ENCODE data around the gene PLB1.
"Not testable (repeated sequence)": the region's sequence is repeated elsewhere in the genome, so short reads cannot be mapped to it uniquely, and the experiment has no call there.

The PLB1 gene

DNA sequence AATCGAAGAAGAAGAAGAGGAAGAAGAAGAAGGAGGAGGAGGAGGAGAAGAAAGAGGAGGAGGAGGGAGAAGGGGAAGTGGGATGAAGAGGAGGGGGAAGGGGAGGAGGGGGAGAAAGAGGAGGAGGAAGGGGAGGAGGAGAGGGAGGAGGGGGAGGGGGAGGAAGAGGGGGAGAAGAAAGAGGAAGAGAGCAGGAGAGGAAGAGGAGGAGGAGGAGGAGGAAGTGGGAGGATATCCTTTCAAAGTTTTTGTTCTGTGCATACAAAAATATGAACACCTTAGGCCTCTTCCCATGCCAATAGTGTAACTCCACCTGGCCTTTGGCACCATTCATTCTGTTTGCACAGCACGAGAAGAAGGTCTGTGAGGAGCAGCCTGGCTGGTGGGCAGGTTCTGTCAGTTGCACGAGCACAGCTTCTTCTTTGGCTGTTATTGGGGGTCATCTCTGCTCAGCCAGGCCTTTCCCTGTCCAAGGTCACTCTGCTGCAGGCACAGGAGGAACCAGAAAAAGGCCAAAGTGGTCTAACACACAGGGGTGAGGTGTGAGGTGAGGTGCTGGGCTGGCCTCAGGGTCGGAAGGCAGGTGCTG is 25.8 kb upstream of the PLB1 start:
- DNase-seq = no peak

DNA sequence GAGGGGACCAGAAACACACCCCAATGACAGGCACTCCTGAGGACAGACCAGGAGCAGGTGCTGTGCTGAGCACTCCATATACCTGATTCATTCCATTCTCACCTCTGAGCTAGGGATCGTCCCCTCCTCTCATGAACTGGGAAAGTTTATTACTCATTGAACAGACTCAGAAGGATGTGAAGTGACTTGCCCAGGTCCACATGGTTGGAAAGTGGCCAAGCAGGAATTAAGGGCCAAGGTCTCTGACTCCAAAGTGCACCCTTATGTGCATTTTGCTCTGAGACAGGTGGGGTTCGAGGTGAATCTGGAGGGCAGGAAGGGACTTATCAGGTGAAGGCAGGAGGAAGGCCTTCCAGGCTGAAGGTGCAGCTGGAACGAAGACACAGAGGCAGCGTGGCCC is 25.1 kb upstream of the PLB1 start:
- DNase-seq = no peak

DNA sequence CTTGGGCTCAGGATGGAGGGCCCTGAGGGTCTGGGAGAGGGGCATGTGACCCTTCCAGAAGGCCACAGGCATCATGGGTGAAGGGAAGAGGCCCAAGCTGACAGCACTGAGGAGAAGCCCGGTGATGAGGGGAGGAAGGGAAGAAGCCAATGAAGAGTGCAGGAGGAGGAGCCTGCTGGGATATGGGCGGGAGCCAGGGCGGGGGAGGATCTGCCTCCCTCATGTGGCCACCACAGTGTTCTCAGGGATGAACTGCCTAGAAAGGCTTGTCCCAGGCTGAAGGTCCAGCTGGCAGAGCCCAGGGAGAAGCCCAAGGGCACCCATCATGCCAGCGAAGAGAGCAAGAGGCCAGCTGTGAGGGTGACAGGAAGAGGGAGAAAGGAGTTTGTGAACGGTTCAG is 24.6 kb upstream of the PLB1 start:
- no peak for DNase-seq

DNA sequence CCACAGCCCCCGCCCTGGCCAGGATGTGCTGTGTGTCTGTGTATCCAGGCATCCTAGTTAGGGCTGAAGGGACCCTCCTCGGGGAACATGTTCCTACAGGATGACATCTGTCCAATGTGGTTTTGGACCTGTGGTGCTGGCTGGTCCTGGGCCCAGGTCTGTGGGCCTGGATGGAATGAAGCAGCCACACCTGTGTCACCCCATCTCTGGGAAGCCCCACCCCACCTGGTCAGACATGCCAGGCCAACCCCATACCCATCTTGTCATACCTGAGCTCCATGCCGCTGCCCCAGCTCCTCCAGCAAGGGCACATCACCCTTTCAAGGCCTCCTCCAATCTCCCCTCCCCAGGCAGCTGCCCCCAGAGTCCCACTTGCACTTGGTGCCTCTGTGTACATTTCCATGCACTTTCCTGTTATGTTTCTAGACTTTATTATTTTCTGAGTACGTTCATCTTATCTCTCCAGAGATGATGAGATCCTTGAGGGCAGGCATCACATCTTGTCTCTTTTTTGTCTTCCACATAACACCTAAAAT is 24.1 kb upstream of the PLB1 start:
- no peak for DNase-seq

DNA sequence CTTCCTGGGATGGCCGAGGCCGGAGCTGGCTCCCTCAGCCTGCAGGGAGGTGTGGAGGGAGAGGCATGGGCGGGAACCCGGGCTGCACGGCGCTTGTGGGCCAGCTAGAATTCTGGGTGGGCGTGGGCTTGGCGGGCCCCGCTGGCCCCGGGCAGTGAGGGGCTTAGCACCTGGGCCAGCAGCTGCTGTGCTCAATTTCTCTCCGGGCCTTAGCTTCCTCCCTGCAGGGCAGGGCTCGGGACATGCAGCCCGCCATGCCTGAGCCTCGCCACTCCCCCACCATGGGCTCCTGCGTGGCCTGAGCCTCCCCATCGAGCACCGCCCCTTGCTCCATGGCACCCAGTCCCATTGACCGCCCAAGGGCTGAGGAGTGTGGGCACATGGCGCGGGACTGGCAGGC is 23.2 kb upstream of the PLB1 start:
- not testable (repeated sequence) for DNase-seq

DNA sequence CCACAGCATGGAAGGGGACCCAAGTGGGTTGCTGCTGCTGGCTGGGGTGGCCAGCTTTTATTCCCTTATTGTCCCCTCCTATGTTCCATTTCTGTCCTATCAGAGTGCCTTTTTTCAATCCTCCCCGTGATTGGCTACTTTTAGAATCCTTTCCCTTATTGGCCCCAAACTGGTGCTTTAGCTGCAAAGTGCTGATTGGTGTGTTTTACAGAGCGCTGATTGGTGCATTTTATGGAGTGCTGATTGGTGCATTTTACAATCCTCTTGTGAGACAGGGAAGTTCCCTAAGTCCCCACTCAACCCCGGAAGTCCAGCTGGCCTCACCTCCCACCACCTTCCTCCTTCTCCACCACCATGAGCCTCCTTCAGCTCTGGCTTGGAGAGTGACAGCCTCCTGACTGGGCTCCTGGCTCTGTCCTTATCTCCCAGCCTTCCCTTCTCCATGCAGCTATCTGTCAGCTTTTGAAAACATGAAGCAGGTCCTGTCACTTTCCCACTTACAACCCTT is 20.7 kb upstream of the PLB1 start:
- no peak for DNase-seq

DNA sequence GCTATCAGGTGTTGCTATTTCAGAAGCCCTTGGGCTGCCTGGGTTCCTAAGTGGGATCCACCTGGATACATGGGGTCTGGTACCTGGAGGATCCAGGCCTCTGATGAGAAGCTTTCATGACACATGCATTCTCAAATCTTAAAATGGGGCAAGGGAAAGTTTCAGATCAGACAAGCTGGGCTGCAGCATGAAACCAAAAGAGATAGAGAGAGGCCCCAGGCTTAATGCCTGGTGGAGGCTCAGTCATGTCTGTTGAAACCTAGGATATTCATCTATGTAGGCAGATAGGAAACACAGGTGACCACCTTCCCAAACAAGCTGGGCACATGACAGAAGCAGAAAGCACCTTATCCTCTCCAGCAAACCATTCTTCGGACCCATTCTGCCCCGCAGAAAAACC is 18.8 kb upstream of the PLB1 start:
- no peak for DNase-seq

DNA sequence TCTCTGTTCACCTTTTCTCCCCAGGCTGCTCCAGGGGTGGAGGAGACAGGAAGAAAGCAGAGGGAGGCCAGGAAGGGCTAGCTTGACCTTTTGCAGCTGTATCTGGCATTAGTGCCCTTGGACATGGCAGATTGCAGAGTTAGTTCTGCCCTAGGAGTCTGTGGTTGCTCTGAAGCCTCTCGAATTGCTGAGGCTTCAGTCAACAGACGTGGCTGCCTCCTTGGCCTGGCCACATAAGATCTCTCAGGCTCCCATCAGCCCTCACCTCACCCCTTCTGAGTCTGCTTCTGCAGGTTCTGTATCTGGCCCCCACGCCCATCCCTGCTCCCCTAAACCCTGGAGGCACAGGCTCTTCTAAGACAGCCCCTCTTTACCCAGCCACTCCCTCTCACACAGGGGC is 18.2 kb upstream of the PLB1 start:
- no peak for DNase-seq

DNA sequence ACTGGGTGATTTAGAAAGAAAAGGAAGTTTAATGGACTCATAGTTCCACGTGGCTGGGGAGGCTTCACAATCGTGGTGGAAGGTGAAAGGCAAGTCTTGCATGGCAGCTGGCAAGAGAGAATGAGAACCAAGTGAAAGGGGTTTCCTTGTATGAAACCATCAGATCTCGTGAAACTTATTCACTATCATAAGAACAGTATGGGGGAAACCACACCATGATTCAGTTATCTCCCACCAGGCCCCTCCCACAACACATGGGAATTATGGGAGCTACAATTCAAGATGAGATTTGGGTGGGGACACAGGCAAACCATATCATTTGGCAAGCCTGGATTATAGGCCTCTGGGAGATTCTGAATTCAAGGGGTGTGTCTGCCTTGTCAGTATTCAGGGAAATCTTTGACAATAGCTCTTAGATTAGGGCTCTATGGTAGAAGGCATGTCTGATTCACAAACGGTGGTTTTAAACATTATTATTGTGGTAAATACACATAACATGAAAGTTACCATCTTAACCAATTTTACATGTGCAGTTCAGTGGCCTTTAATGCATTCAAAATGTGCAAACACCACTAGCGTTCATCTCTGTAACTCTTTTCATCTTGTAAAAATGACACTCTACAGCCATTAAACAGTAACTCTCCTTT is 15.3 kb upstream of the PLB1 start:
- DNase-seq = peak; percentile 39

DNA sequence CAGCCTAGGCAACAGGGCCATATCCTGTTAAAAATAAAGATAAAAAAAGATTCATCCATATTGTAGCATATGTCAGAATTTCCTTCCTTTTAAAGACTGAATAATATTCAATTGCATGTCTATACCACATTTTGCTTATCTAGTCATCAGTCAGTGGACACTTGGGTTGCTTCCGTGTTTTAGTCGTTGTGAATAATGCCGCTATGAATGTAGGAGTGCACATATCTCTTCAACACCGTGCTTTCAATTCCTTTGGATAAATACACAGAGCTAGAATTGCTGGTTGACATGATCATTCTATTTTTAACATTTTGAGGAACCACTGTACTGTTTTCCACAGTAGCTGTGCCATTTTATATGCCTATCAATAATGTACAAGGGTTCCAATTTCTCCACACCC is 14.0 kb upstream of the PLB1 start:
- DNase-seq = no peak

DNA sequence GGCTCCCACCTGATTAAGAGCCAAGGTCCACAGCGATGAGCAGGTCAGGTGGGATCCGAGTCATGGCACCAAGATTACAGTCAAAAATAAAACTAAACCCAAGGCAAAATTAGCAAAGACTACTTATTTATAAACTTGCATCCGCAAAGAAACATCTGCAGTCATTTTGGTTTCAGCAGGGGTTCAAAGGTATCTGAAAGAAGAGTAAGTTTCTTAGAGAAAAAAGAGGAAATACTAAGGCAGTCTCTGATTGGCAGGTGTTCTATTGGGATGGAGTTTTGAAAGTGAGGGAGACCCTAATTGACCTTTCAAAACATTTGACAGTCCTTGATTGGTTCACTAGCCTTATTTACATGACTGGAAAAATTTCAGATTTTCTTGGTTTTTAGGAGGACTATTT is 11.0 kb upstream of the PLB1 start:
- no peak for DNase-seq

DNA sequence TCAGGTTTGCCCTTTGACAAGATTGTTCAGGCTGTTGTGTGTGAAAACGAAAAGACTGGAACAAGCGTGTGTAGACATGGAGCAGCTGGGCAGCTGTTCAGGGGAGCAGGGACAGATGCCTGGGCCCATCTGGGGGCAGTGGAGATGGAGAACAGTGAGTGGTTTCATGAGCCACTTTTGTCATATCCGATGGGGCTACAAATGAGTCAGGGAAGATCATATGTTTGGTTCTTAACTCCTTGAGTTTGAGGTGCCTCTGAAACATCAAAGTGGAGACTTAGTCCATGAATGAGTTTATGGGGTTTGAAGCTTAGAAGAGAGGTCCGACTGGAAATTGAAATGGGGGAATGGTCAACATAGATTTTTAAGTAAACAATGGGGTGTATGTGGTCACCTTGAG is 9.3 kb upstream of the PLB1 start:
- no peak for DNase-seq

DNA sequence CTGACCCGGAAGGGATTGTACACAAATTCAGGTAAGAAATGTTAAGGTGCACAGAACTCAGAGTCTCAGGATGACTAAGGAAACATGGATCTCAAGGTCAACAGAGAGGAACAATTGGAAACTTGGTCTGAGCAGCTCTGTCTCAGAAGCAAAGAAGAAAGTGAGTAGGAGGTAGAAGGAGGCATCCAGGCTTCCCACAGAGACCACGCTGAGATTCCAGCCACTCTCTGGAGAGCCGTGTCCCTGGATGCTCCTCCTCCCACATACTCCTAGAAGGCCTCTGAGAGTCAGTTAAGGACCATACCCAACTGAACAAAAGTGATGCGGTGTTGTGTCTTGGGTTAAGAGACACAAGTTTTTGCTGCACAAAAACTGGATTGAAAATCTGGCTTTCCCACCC is 8.6 kb upstream of the PLB1 start:
- DNase-seq = no peak

DNA sequence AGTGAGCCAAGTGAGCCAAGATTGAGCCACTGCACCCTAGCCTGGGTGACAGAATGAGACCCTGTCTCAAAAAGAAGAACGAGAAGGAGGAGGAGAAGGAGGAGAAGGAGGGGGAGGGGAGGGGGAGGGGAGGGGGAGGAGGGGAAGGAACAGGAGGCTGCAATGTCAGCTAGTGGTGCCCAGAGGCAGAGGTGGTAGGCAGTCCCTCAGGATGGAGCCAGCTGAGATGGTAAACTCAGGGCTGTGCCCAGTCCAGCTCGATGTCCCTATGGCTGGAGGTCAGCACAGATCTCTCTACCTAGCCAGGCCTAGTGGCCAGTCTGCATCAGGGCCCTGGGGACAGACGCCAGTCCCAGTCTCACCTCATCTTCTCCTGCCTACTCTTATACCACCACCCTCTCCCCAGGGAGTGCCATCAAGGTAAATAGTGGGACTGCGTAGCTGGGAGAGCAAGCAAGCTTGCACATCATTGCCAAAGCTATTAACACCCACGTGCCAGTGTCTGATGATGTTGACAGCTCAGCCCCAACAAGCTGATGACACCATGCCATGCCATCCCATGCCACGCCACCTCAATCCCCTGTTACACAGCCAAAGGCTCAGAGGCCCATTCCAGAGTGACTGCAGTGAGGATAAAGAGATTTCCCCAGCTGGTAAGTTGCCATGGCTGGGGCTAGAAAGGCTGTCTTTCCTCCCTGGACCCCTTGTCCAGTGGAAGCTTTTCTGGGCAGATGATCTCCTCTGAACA is 7.6 kb upstream of the PLB1 start:
- no peak for DNase-seq

DNA sequence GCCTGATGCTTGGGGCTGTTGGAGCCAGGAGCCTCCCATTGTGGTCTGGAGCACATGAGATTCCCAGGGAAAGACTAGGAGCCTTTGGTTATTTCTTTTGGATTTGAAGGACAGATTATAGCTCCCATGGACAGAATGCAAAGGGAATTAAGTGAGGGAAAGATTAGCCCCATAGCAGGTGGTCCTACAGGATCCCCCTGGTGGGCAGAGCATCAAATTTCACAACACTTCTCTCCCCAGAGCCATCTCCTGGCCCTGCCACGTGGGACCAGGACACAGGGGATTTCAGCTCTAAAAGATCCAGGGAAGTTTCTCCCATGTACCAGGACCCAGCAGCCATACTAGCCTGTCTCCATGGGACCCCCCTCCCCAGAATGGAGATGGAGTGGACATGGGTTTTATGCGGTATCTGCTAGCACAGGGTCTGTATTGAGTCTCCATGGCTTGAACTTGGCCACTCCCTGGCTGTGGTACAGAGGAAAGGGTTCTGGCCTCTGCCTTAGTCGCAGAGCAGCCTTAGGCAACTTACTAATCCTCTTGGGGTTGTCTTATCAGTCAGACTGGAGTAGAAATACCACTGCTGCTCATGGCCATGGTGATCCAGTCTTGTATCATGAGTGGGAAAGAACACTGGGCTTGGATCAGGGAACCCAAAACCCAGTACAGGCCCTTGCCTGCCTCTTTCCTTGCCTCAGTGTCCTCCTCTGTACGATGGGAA is 6.8 kb upstream of the PLB1 start:
- no peak for DNase-seq

DNA sequence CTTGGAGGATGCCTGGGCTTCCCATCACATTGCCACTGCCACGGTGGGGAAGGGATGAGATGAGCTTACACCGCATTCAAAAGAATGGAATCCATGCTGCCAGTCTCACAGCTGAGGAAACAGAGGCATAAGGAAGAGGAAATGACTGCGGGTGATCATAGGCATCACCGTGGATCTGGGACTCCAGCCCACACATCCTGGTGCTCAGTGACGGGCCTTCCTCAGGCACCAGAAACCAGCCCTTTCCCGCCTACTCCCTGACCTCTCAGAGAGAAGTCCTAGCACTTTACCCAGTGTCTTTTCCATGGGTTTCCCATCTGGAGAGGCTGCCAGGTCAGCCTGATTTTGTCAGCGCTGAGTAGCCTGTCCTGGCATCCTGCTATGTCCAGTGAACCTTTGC is 5.3 kb upstream of the PLB1 start:
- no peak for DNase-seq

DNA sequence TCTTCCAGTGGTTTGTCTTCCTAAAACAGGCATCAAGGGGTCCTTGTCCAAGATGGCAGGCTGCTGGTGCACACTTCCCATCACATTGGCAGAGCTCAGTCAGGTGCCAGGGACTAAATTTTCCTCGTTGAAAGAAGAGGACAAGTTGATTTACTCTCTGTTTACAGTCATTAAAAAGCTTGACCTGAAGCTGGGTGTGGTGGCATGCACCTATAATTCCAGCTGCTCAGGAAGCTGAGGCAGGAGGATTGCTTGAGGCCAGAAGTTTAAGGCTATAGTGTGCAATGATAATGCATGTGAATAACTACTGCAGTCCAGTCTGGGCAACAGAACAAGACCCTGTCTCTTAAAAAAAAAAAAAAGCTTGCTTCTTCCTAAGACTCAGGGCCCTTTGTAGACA is 3.6 kb upstream of the PLB1 start:
- no peak for DNase-seq

DNA sequence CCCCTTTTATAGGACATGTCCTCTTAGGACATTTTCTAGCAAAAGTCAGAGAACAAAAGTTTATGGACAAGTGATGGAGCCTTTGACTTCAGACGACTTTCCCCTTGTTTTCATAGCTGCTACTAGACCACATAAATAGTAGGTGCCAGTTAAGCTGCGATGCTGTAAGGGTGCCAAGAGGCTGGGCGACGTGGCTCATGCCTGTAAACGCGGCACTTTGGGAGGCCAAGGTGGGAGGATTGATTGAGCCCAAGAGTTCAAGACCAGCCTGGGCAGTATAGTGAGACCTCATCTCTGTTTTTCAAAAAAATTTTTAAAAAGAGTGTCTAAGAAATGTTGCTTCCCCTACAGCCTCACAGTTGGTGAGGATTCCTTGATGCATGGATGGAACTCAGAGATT is 2.2 kb upstream of the PLB1 start:
- DNase-seq = no peak

DNA sequence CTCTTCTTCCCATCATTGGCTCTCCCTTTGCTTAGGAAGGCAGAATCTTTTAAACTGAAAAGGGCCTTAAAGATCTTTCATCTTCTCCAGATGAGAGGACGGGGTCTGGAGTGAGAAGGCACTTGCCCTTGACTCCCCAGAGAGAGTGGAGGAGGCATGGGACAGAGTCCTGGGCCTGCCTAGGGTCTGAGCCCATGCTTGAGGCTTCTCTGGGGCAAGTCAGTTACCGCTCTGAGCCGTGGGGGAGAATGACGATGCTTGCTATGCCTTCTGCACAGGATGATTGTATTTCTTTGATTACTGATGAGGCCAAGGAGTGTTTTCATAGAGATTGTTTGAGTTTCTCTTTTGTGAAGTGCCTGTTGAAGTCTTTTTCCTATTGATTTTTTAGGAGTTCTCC is 921 bp downstream of the PLB1 start:
- DNase-seq = no peak

DNA sequence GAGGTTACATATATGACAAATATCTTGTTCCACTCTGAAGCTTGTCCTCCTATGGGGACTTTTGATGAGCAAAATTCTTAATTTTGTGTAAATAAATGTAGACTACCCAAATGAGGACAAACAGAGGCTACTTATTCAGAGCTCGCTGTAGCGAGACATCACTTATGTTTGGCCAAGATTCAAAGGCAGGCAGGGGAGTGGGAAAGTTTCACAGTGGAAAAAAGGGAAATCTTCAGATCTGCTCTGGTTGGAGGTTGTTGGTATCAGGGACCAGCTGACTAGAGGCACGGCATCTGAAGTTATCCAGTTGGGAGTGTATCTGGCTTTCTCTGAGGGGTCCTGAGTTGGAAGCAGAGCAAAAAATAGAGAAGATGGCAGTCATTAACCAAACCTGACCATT is 1.3 kb downstream of the PLB1 start:
- DNase-seq = no peak

DNA sequence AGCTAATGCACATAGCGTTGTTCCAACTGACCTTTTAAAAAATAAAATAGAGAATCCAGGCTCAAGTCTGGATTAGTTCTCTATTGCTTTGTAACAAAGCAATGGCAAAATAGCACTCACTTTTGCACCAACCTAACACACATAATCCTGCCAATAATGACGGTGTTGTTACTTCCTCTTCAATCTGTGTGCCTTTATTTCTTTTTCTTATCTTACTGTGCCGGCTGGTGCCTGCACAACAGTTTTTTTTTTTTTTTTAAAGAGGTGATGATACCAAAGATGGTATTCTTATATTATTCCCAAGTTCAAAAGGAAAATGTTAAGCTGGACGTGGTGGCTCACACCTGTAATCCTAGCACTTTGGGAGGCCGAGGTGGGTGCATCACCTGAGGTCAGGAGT is 3.4 kb downstream of the PLB1 start:
- no peak for DNase-seq

DNA sequence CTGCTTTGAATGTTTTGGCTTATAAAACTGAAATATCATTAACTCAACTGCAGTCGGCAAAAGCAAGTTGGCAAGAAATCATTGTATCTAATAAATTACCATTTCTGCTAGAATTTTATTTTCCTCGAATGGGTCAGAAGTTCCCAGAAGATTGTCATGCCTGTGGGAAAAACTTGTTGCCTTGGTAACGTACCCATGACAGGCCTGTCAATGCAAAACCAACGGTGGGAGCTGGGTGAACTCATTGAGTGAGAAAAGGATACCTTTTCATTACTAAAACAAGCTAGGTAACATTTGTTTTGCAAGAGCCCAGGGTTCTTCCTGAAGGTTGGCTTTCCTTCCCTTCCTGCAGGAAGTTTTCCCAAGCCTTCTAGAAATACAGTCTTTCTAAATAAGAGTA is 9.5 kb downstream of the PLB1 start:
- no peak for DNase-seq

DNA sequence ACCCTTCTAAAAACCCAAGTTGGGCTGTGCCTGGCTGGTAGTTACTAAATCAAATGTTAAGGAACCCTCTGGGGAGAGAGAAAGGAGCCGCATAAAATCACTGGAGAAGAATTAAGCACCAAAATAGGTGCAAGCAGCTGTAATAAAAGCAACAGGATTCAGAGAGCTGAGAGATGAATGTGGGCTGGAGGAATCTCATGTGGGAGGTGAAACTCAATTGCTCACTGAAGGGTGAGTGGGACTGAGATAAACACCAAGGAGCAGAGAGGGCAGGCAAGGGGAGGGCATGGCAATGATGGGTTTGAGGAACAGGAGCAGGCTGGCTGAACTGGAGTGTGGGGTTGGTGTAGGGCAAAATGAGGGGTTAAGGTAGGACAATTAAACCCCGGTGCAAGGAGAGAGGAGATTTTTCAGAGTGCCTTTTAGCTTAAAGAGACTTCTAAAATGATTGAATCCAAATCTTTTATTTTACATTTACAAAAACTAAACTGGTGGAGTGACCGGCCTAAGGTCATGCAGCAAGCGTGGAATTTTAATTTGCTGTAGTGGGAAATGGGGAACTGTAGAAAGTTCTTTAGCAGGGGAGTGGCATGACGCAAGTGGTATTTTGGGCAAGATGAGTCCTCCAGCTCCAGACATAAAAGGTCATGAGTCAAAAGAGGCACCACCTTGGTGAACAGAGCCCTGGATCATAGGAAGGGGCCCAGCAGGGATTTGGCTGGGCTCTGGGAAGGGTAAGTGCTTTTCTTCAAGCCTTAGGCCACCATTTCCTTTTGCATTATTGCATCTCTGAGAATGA is 10.5 kb downstream of the PLB1 start:
- DNase-seq = no peak

All from stimulated activated CD8-positive, alpha-beta memory T cell treated with anti-CD3 and anti-CD28 coated beads, Interleukin-4, amount 100 ng/mL, for 48 hours (primary cell).